AG10803 (cell line): ENCODE results near the gene DAGLA.

ENCODE experiments used
- DNase-seq: peaks from one replicate; pipeline ENCODE4 v3.0.0; 2010; ENCODE audit warnings: low read depth
- H3K4me3 ChIP-seq: 2 replicates; pipeline ENCODE4 v1.5.1; 2011; ENCODE audit warnings: mild to moderate bottlenecking, low read length, control low read depth
- TF ChIP-seq, protein P1 (sequence below): conservative IDR thresholded peaks from 2 replicates; pipeline ENCODE4 v1.5.1; 2011; ENCODE audit warnings: mild to moderate bottlenecking, low read length, control low read depth, inconsistent platforms

Gene DAGLA

GRCh38 chr11:61742391-61742790 is 62.2 kb downstream of the DAGLA start:
- no peak for DNase-seq
- no peak overlapping the region for H3K4me3 ChIP-seq
- TF ChIP-seq, protein P1, sequence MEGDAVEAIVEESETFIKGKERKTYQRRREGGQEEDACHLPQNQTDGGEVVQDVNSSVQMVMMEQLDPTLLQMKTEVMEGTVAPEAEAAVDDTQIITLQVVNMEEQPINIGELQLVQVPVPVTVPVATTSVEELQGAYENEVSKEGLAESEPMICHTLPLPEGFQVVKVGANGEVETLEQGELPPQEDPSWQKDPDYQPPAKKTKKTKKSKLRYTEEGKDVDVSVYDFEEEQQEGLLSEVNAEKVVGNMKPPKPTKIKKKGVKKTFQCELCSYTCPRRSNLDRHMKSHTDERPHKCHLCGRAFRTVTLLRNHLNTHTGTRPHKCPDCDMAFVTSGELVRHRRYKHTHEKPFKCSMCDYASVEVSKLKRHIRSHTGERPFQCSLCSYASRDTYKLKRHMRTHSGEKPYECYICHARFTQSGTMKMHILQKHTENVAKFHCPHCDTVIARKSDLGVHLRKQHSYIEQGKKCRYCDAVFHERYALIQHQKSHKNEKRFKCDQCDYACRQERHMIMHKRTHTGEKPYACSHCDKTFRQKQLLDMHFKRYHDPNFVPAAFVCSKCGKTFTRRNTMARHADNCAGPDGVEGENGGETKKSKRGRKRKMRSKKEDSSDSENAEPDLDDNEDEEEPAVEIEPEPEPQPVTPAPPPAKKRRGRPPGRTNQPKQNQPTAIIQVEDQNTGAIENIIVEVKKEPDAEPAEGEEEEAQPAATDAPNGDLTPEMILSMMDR = no peak

DNA sequence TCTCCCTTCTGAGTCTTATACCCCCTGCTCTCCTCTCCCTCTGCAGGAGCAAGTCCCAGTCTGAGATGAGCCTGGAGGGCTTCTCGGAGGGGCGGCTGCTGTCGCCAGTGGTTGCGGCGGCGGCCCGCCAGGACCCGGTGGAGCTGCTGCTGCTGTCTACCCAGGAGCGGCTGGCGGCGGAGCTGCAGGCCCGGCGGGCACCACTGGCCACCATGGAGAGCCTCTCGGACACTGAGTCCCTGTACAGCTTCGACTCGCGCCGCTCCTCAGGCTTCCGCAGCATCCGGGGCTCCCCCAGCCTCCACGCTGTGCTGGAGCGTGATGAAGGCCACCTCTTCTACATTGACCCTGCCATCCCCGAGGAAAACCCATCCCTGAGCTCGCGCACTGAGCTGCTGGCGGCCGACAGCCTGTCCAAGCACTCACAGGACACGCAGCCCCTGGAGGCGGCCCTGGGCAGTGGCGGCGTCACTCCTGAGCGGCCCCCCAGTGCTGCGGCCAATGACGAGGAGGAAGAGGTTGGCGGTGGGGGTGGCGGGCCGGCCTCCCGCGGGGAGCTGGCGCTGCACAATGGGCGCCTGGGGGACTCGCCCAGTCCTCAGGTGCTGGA is 63.4 kb downstream of the DAGLA start:
- no peak overlapping the region for H3K4me3 ChIP-seq
- TF ChIP-seq, protein P1 = no peak
- no peak for DNase-seq

GRCh38 chr11:61744181-61744580 is 64.0 kb downstream of the DAGLA start:
- TF ChIP-seq, protein P1 = no peak
- no peak for DNase-seq
- H3K4me3 ChIP-seq = no peak overlapping the region

- H3K4me3 ChIP-seq = no peak overlapping the region
- DNase-seq = no peak
- TF ChIP-seq, protein P1 = no peak
Observed at GRCh38 chr11:61744609-61745156, 64.5 kb downstream of the DAGLA start.

DNA sequence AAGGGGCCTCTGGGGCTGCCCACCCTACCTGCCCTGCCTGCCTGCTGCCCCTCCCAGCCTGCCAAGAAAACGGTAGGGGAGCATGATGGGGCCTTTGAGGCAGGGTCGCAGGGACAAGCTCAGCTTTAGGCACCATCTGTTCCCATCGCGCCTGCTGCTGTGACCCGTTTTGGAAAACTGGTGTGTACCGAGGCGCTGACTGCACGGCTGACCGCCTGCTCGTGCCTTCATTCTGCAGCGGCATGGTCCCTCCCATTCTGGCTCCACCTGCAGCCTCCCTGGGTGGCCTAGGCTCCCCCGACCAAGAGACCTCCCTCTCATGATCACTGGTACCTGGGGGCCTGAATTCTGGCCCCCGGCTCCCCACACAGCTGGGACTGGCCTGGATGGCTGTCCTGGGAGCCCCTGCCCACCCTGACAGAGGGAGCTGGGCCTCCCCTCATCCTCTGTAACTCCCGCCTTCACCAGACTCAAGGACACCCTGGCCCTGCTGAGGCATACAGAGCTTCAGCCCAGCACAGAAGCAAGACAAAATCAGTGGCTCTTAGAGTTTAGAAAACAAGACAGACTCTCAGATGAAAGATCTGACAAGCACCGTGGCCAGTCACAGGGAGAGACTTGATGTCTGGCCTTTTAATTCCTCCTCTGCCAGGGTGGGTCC is 65.7 kb downstream of the DAGLA start:
- TF ChIP-seq, protein P1 = no peak
- no peak overlapping the region for H3K4me3 ChIP-seq

GRCh38 chr11:61746442-61747191 is 66.4 kb downstream of the DAGLA start:
- no peak for DNase-seq
- TF ChIP-seq, protein P1 = no peak
- H3K4me3 ChIP-seq = no peak overlapping the region

More for the DNA sequence above, 65.7 kb downstream of the DAGLA start:
- no peak for DNase-seq
